IMR-90 (cell line): ENCODE data around the gene SLC25A41.

Experiments
- BHLHE40 ChIP-seq: fragments of 150-350 bp; IDR thresholded peaks from 2 replicates; pipeline ENCODE4 v1.6.1; 2016; ENCODE audit warnings: mild to moderate bottlenecking, low read depth, low read length
- MAFK ChIP-seq: IDR thresholded peaks from 2 replicates; pipeline ENCODE4 v1.6.1; 2012; ENCODE audit warnings: low read depth, low read length, improper control_type of control experiment
- POLR2A ChIP-seq: IDR thresholded peaks from 2 replicates; pipeline ENCODE4 v1.6.1; 2012; ENCODE audit warnings: mild to moderate bottlenecking, low read depth, low read length
- TF ChIP-seq, protein P1 (sequence below): conservative IDR thresholded peaks from 2 replicates; pipeline ENCODE4 v1.5.1; 2012; ENCODE audit warnings: mild to moderate bottlenecking, low read depth, low read length, improper control_type of control experiment

GRCh38 chr19:6381030-6381750 is 52.4 kb downstream of the SLC25A41 start:
- TF ChIP-seq POLR2A (no peak), BHLHE40 (no peak), MAFK (no peak)
- TF ChIP-seq, protein P1, sequence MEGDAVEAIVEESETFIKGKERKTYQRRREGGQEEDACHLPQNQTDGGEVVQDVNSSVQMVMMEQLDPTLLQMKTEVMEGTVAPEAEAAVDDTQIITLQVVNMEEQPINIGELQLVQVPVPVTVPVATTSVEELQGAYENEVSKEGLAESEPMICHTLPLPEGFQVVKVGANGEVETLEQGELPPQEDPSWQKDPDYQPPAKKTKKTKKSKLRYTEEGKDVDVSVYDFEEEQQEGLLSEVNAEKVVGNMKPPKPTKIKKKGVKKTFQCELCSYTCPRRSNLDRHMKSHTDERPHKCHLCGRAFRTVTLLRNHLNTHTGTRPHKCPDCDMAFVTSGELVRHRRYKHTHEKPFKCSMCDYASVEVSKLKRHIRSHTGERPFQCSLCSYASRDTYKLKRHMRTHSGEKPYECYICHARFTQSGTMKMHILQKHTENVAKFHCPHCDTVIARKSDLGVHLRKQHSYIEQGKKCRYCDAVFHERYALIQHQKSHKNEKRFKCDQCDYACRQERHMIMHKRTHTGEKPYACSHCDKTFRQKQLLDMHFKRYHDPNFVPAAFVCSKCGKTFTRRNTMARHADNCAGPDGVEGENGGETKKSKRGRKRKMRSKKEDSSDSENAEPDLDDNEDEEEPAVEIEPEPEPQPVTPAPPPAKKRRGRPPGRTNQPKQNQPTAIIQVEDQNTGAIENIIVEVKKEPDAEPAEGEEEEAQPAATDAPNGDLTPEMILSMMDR: no peak
